ENCODE measurements around the gene RCOR1. TPM values are rescaled to one million over a fixed set of nuclear protein-coding genes. Genes with fewer than 3 reads are reported as not detected.

RCOR1 gene
- polyA plus RNA-seq, 1 donor from 2014 or later: 10.4 TPM

GRCh38 chr14:102696332-102696731 lies 103.9 kb downstream of the RCOR1 start:
- H3K9me3 ChIP-seq (ENCODE audit: low read length): no peaks in the 10 kb centered on the region
- H3K79me2 ChIP-seq (replicated peaks; ENCODE audit: insufficient read depth, low read length): no peaks in the 10 kb centered on the region
- H4K20me1 ChIP-seq (ENCODE audit: insufficient read depth): no peaks in the 10 kb centered on the region
- H3K36me3 ChIP-seq (ENCODE audit: insufficient read depth, low read length): no peaks in the 10 kb centered on the region
- H2AFZ ChIP-seq (ENCODE audit: low read depth, low read length): no peak overlapping the region
- no peak overlapping the region for H3K4me2 ChIP-seq (ENCODE audit: low read length)
- H3K27ac ChIP-seq (ENCODE audit: low read length): no peak overlapping the region
- no peaks in the 10 kb centered on the region for H3K27me3 ChIP-seq (ENCODE audit: insufficient read depth, low read depth, low read length)
- TF ChIP-seq, protein P1, sequence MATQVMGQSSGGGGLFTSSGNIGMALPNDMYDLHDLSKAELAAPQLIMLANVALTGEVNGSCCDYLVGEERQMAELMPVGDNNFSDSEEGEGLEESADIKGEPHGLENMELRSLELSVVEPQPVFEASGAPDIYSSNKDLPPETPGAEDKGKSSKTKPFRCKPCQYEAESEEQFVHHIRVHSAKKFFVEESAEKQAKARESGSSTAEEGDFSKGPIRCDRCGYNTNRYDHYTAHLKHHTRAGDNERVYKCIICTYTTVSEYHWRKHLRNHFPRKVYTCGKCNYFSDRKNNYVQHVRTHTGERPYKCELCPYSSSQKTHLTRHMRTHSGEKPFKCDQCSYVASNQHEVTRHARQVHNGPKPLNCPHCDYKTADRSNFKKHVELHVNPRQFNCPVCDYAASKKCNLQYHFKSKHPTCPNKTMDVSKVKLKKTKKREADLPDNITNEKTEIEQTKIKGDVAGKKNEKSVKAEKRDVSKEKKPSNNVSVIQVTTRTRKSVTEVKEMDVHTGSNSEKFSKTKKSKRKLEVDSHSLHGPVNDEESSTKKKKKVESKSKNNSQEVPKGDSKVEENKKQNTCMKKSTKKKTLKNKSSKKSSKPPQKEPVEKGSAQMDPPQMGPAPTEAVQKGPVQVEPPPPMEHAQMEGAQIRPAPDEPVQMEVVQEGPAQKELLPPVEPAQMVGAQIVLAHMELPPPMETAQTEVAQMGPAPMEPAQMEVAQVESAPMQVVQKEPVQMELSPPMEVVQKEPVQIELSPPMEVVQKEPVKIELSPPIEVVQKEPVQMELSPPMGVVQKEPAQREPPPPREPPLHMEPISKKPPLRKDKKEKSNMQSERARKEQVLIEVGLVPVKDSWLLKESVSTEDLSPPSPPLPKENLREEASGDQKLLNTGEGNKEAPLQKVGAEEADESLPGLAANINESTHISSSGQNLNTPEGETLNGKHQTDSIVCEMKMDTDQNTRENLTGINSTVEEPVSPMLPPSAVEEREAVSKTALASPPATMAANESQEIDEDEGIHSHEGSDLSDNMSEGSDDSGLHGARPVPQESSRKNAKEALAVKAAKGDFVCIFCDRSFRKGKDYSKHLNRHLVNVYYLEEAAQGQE (IDR thresholded peaks at IDR 0.05; ENCODE audit: borderline replicate concordance): no peak
- TF ChIP-seq CTCF (IDR thresholded peaks at IDR 0.05; ENCODE audit: poor library complexity, severe bottlenecking) (no peak), EZH2 (IDR thresholded peaks at IDR 0.05; ENCODE audit: borderline replicate concordance, insufficient read depth, low read length, poor library complexity, severe bottlenecking) (no peak), MXI1 (conservative IDR thresholded peaks at IDR 0.05; ENCODE audit: poor library complexity, severe bottlenecking) (no peak), POLR2AphosphoS5 (IDR thresholded peaks at IDR 0.05) (no peak), EP300 (conservative IDR thresholded peaks at IDR 0.05; ENCODE audit: poor library complexity, severe bottlenecking) (no peak), RAD21 (conservative IDR thresholded peaks at IDR 0.05) (no peak), TAF1 (IDR thresholded peaks at IDR 0.05; ENCODE audit: low read depth) (no peak), SMC3 (conservative IDR thresholded peaks at IDR 0.05; ENCODE audit: poor library complexity) (no peak)
- H3K4me3 ChIP-seq (ENCODE audit: low read length): no peak overlapping the region
- H3K9me2 ChIP-seq (ENCODE audit: insufficient read depth, low read length): no peaks in the 10 kb centered on the region
- H3F3A ChIP-seq (ENCODE audit: insufficient read depth, low read length, poor library complexity, severe bottlenecking): no peaks in the 10 kb centered on the region
- H3K9ac ChIP-seq (ENCODE audit: low read length): no peak overlapping the region

- no peaks in the 10 kb centered on the region for H3K9me2 ChIP-seq (ENCODE audit: insufficient read depth, low read length)
- TF ChIP-seq TAF1 (IDR thresholded peaks at IDR 0.05; ENCODE audit: low read depth): no peak
- TF ChIP-seq RAD21 (conservative IDR thresholded peaks at IDR 0.05): no peak
- TF ChIP-seq MXI1 (conservative IDR thresholded peaks at IDR 0.05; ENCODE audit: poor library complexity, severe bottlenecking): no peak
- TF ChIP-seq, protein P1 (IDR thresholded peaks at IDR 0.05; ENCODE audit: borderline replicate concordance): no peak
- TF ChIP-seq EZH2 (IDR thresholded peaks at IDR 0.05; ENCODE audit: borderline replicate concordance, insufficient read depth, low read length, poor library complexity, severe bottlenecking): no peak
- no peak overlapping the region for H2AFZ ChIP-seq (ENCODE audit: low read depth, low read length)
- no peaks in the 10 kb centered on the region for H3K36me3 ChIP-seq (ENCODE audit: insufficient read depth, low read length)
- H3K9me3 ChIP-seq (ENCODE audit: low read length): no peaks in the 10 kb centered on the region
- H3K79me2 ChIP-seq (replicated peaks; ENCODE audit: insufficient read depth, low read length): no peaks in the 10 kb centered on the region
- no peak overlapping the region for H3K9ac ChIP-seq (ENCODE audit: low read length)
- H3K27me3 ChIP-seq (ENCODE audit: insufficient read depth, low read depth, low read length): no peaks in the 10 kb centered on the region
- H3K4me2 ChIP-seq (ENCODE audit: low read length): no peak overlapping the region
- H4K20me1 ChIP-seq (ENCODE audit: insufficient read depth): no peaks in the 10 kb centered on the region
- H3K27ac ChIP-seq (ENCODE audit: low read length): no peak overlapping the region
- H3F3A ChIP-seq (ENCODE audit: insufficient read depth, low read length, poor library complexity, severe bottlenecking): no peaks in the 10 kb centered on the region
- H3K4me3 ChIP-seq (ENCODE audit: low read length): no peak overlapping the region
Measured at GRCh38 chr14:102696856-102697495, 104.5 kb downstream of the RCOR1 start.

All from neural cell (in vitro differentiated cells).